Large intestine (tissue), 3 donors: ENCODE measurements around the gene KRTAP5-7. TPM values are rescaled to one million over a fixed set of nuclear protein-coding genes. Genes with fewer than 3 reads are reported as not detected.

Experiments used
- DNase-seq, 2 donors: peaks; one replicate each; pipeline versions ENCODE4 v3.0.0 to v3.0.0-alpha.2; 2013
- H3K27ac ChIP-seq: one replicate; pipeline ENCODE4 v1.5.1; 2013; ENCODE audit warnings: low read length
- H3K27me3 ChIP-seq: 2 replicates; pipeline ENCODE4 v1.6.1; 2013; ENCODE audit warnings: low read length; ENCODE audit not compliant: control insufficient read depth, insufficient read depth
- H3K36me3 ChIP-seq: 2 replicates; pipeline ENCODE4 v1.6.1; 2013; ENCODE audit warnings: low read length; ENCODE audit not compliant: control insufficient read depth, insufficient read depth
- H3K4me1 ChIP-seq: one replicate; pipeline ENCODE4 v1.6.1; 2013; ENCODE audit warnings: low read length; ENCODE audit not compliant: control insufficient read depth, insufficient read depth
- H3K4me3 ChIP-seq: one replicate; pipeline ENCODE4 v1.5.1; 2013; ENCODE audit warnings: low read length
- H3K9me3 ChIP-seq: one replicate; pipeline ENCODE4 v1.6.1; 2013; ENCODE audit warnings: mild to moderate bottlenecking, low read depth, low read length, moderate library complexity; ENCODE audit not compliant: control insufficient read depth
- WGBS: methylation state at CpG from one replicate; pipeline ENCODE4 v1.1.5; 2013; ENCODE audit warnings: low lambda C conversion rate; ENCODE audit not compliant: insufficient coverage; 5-methylcytosine and 5-hydroxymethylcytosine counted together
- polyA plus RNA-seq: library from polyadenylated mRNA; unstranded; fragments of 120-200 nt; gene quantifications from one replicate; pipeline ENCODE4 v1.2.1, GENCODE V29; 2013

KRTAP5-7 gene
- polyA plus RNA-seq, 1 donor: 0.16 TPM

GRCh38 chr11:71496421-71496820 is 30.6 kb upstream of the KRTAP5-7 start:
- Histone ChIP-seq H3K27ac (no peak overlapping the region), H3K36me3 (peaks cover 77% of the 10 kb centered on the region), H3K4me1 (no peaks in the 10 kb centered on the region), H3K4me3 (no peak overlapping the region), H3K9me3 (no peaks in the 10 kb centered on the region), H3K27me3 (no peaks in the 10 kb centered on the region)
- no peak for DNase-seq
- 96% methylated on average over 4 of the region's 13 CpGs for WGBS

GRCh38 chr11:71498091-71498490 is 29.0 kb upstream of the KRTAP5-7 start:
- no peaks in the 10 kb centered on the region for H3K27me3 ChIP-seq
- no peak overlapping the region for H3K4me3 ChIP-seq
- DNase-seq: no peak
- no peaks in the 10 kb centered on the region for H3K9me3 ChIP-seq
- H3K4me1 ChIP-seq: no peaks in the 10 kb centered on the region
- WGBS: no CpG with 5 or more reads among the region's 19 CpGs
- H3K27ac ChIP-seq: no peak overlapping the region
- peaks cover 76% of the 10 kb centered on the region for H3K36me3 ChIP-seq

GRCh38 chr11:71499125-71499524 is 27.9 kb upstream of the KRTAP5-7 start:
- Histone ChIP-seq H3K27me3 (no peaks in the 10 kb centered on the region), H3K36me3 (peaks cover 79% of the 10 kb centered on the region), H3K4me3 (no peak overlapping the region), H3K27ac (no peak overlapping the region), H3K4me1 (no peaks in the 10 kb centered on the region), H3K9me3 (no peaks in the 10 kb centered on the region)
- DNase-seq: no peak
- no CpG with 5 or more reads among the region's 13 CpGs for WGBS

- Histone ChIP-seq H3K36me3 (peaks cover 75% of the 10 kb centered on the region), H3K4me1 (no peaks in the 10 kb centered on the region), H3K27ac (no peak overlapping the region), H3K9me3 (no peaks in the 10 kb centered on the region), H3K27me3 (no peaks in the 10 kb centered on the region), H3K4me3 (no peak overlapping the region)
- DNase-seq: no peak
- no CpG with 5 or more reads among the region's 6 CpGs for WGBS
Observed at GRCh38 chr11:71499546-71499945, 27.5 kb upstream of the KRTAP5-7 start.

- Histone ChIP-seq H3K36me3 (peaks cover 67% of the 10 kb centered on the region), H3K4me1 (no peaks in the 10 kb centered on the region), H3K27me3 (no peaks in the 10 kb centered on the region), H3K9me3 (no peaks in the 10 kb centered on the region), H3K27ac (no peak overlapping the region), H3K4me3 (no peak overlapping the region)
- DNase-seq: no peak
- WGBS: 50% methylated on average over 2 of the region's 6 CpGs
Observed at GRCh38 chr11:71500601-71501021, 26.5 kb upstream of the KRTAP5-7 start.

- H3K4me3 ChIP-seq: no peak overlapping the region
- H3K9me3 ChIP-seq: no peaks in the 10 kb centered on the region
- no peaks in the 10 kb centered on the region for H3K4me1 ChIP-seq
- no peak overlapping the region for H3K27ac ChIP-seq
- H3K27me3 ChIP-seq: no peaks in the 10 kb centered on the region
- DNase-seq: no peak
- peaks cover 66% of the 10 kb centered on the region for H3K36me3 ChIP-seq
- WGBS: no CpG with 5 or more reads among the region's 30 CpGs
Observed at GRCh38 chr11:71501071-71501985, 25.7 kb upstream of the KRTAP5-7 start.

GRCh38 chr11:71502026-71502425 is 25.0 kb upstream of the KRTAP5-7 start:
- DNase-seq: no peak
- Histone ChIP-seq H3K4me3 (no peak overlapping the region), H3K27ac (no peak overlapping the region), H3K36me3 (peaks cover 59% of the 10 kb centered on the region), H3K27me3 (no peaks in the 10 kb centered on the region), H3K4me1 (no peaks in the 10 kb centered on the region), H3K9me3 (no peaks in the 10 kb centered on the region)
- WGBS: no CpG with 5 or more reads among the region's 10 CpGs

GRCh38 chr11:71502871-71503435 is 24.1 kb upstream of the KRTAP5-7 start:
- H3K36me3 ChIP-seq: peaks cover 49% of the 10 kb centered on the region
- WGBS: no CpG with 5 or more reads among the region's 15 CpGs
- no peak overlapping the region for H3K27ac ChIP-seq

GRCh38 chr11:71504531-71504930 is 22.5 kb upstream of the KRTAP5-7 start:
- Histone ChIP-seq H3K27me3 (no peaks in the 10 kb centered on the region), H3K4me1 (no peaks in the 10 kb centered on the region), H3K27ac (no peak overlapping the region), H3K4me3 (no peak overlapping the region), H3K9me3 (peaks cover under 1% of the 10 kb centered on the region), H3K36me3 (peaks cover 39% of the 10 kb centered on the region)
- whole genome bisulfite sequencing: 100% methylated on average over 2 of the region's 10 CpGs
- DNase-seq: no peak

More at GRCh38 chr11:71502871-71503435, 24.1 kb upstream of the KRTAP5-7 start:
- Histone ChIP-seq H3K4me1 (no peaks in the 10 kb centered on the region), H3K27me3 (no peaks in the 10 kb centered on the region), H3K4me3 (no peak overlapping the region), H3K9me3 (no peaks in the 10 kb centered on the region)
- DNase-seq: no peak

GRCh38 chr11:71505001-71505400 is 22.1 kb upstream of the KRTAP5-7 start:
- WGBS: 75% methylated on average over 1 of the region's 2 CpGs

More at GRCh38 chr11:71505001-71505400, 22.1 kb upstream of the KRTAP5-7 start:
- H3K4me3 ChIP-seq: no peak overlapping the region
- H3K27ac ChIP-seq: no peak overlapping the region
- H3K27me3 ChIP-seq: no peaks in the 10 kb centered on the region
- H3K9me3 ChIP-seq: peaks cover 4% of the 10 kb centered on the region
- no peak for DNase-seq
- H3K36me3 ChIP-seq: peaks cover 34% of the 10 kb centered on the region
- no peaks in the 10 kb centered on the region for H3K4me1 ChIP-seq
